Measurements from ENCODE around the gene MON1A.

GRCh38 chr3:49900491-49901153 is 29.0 kb downstream of the MON1A start:
- no peak for TF ChIP-seq CTCF (IDR thresholded peaks at IDR 0.05; ENCODE audit: insufficient read depth, low read length, poor library complexity, severe bottlenecking)
- TF ChIP-seq EZH2phosphoT487 (conservative IDR thresholded peaks at IDR 0.05; ENCODE audit: low read length): no peak

Data from SU-DHL-6 (cell line).